PC-3 (cell line): ENCODE measurements around the gene ATXN10.

Source experiments
- EZH2 ChIP-seq: fragments of 300-600 bp; sonication (generic); IDR thresholded peaks from one replicate; pipeline ENCODE4 v1.6.1; 2017; ENCODE audit warnings: antibody characterized with exemption, mild to moderate bottlenecking, low read length; ENCODE audit not compliant: unreplicated experiment
- TF ChIP-seq, protein P1 (sequence below): fragments of 300-600 bp; sonication (generic); conservative IDR thresholded peaks from 2 replicates; pipeline ENCODE4 v1.5.1; 2017; ENCODE audit warnings: antibody characterized with exemption, low read depth, mild to moderate bottlenecking, low read length

GRCh38 chr22:45680932-45681700 lies 9.5 kb downstream of the ATXN10 start:
- no peak for TF ChIP-seq EZH2
- TF ChIP-seq, protein P1, sequence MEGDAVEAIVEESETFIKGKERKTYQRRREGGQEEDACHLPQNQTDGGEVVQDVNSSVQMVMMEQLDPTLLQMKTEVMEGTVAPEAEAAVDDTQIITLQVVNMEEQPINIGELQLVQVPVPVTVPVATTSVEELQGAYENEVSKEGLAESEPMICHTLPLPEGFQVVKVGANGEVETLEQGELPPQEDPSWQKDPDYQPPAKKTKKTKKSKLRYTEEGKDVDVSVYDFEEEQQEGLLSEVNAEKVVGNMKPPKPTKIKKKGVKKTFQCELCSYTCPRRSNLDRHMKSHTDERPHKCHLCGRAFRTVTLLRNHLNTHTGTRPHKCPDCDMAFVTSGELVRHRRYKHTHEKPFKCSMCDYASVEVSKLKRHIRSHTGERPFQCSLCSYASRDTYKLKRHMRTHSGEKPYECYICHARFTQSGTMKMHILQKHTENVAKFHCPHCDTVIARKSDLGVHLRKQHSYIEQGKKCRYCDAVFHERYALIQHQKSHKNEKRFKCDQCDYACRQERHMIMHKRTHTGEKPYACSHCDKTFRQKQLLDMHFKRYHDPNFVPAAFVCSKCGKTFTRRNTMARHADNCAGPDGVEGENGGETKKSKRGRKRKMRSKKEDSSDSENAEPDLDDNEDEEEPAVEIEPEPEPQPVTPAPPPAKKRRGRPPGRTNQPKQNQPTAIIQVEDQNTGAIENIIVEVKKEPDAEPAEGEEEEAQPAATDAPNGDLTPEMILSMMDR = no peak
